HL-60 (cell line): ENCODE results near the gene RILPL2.

Experiments
- GABPA ChIP-seq: IDR thresholded peaks from 2 replicates; pipeline ENCODE4 v1.6.1; 2012; ENCODE audit warnings: low read depth
- POLR2AphosphoS5 ChIP-seq: IDR thresholded peaks from 2 replicates; pipeline ENCODE4 v1.6.1; 2012; ENCODE audit warnings: low read depth
- SPI1 ChIP-seq: IDR thresholded peaks from 2 replicates; pipeline ENCODE4 v1.6.1; 2012; ENCODE audit warnings: low read depth, mild to moderate bottlenecking, borderline replicate concordance
- TF ChIP-seq, protein P1 (sequence below): IDR thresholded peaks from one replicate; pipeline ENCODE4 v1.5.1; 2011; ENCODE audit warnings: low read length, control low read depth, inconsistent platforms; ENCODE audit not compliant: insufficient read depth
- TF ChIP-seq, protein P2 (sequence below): IDR thresholded peaks from 2 replicates; pipeline ENCODE4 v1.6.1; 2012; ENCODE audit warnings: low read depth; ENCODE audit not compliant: insufficient replicate concordance

DNA sequence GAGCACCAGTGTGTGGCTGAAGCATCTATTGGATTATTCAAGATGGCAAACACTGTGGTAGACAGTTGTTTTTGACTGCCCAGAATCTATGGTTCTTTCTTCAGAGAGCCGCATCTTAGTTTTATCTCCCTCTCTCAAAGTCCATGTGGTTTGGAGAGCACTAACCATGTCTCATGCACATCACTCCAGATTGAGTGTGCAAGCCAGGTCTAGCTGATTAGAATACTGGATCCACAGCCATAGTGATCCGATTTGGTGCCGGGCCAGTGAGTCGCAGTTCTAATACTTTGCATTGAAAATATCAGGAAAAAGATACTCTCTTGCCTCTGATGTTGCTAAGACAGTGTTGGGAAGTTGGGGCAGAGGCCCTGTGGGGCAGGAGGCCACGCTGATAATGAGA, 67.3 kb downstream of the RILPL2 start:
- TF ChIP-seq, protein P1, sequence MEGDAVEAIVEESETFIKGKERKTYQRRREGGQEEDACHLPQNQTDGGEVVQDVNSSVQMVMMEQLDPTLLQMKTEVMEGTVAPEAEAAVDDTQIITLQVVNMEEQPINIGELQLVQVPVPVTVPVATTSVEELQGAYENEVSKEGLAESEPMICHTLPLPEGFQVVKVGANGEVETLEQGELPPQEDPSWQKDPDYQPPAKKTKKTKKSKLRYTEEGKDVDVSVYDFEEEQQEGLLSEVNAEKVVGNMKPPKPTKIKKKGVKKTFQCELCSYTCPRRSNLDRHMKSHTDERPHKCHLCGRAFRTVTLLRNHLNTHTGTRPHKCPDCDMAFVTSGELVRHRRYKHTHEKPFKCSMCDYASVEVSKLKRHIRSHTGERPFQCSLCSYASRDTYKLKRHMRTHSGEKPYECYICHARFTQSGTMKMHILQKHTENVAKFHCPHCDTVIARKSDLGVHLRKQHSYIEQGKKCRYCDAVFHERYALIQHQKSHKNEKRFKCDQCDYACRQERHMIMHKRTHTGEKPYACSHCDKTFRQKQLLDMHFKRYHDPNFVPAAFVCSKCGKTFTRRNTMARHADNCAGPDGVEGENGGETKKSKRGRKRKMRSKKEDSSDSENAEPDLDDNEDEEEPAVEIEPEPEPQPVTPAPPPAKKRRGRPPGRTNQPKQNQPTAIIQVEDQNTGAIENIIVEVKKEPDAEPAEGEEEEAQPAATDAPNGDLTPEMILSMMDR: no peak
- TF ChIP-seq POLR2AphosphoS5: no peak
- TF ChIP-seq, protein P2, sequence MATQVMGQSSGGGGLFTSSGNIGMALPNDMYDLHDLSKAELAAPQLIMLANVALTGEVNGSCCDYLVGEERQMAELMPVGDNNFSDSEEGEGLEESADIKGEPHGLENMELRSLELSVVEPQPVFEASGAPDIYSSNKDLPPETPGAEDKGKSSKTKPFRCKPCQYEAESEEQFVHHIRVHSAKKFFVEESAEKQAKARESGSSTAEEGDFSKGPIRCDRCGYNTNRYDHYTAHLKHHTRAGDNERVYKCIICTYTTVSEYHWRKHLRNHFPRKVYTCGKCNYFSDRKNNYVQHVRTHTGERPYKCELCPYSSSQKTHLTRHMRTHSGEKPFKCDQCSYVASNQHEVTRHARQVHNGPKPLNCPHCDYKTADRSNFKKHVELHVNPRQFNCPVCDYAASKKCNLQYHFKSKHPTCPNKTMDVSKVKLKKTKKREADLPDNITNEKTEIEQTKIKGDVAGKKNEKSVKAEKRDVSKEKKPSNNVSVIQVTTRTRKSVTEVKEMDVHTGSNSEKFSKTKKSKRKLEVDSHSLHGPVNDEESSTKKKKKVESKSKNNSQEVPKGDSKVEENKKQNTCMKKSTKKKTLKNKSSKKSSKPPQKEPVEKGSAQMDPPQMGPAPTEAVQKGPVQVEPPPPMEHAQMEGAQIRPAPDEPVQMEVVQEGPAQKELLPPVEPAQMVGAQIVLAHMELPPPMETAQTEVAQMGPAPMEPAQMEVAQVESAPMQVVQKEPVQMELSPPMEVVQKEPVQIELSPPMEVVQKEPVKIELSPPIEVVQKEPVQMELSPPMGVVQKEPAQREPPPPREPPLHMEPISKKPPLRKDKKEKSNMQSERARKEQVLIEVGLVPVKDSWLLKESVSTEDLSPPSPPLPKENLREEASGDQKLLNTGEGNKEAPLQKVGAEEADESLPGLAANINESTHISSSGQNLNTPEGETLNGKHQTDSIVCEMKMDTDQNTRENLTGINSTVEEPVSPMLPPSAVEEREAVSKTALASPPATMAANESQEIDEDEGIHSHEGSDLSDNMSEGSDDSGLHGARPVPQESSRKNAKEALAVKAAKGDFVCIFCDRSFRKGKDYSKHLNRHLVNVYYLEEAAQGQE: no peak
- TF ChIP-seq GABPA: no peak
- TF ChIP-seq SPI1: no peak
